ENCODE data around the gene LHFPL3.

GRCh38 chr7:104621321-104621720 is 292.9 kb downstream of the LHFPL3 start:
- TF ChIP-seq CTCF (IDR thresholded peaks at IDR 0.05; ENCODE audit: borderline replicate concordance, extremely low read depth, low read length, poor library complexity, severe bottlenecking) (no peak), EZH2 (IDR thresholded peaks at IDR 0.05; ENCODE audit: borderline replicate concordance, low read depth, low read length, severe bottlenecking) (no peak)
